Neural cell (in vitro differentiated cells): ENCODE data around the gene SPAG16. TPM values are rescaled to one million over a fixed set of nuclear protein-coding genes. Genes with fewer than 3 reads are reported as not detected.

Experiments
- H2AFZ ChIP-seq: fragments of 200-600, 300-800 bp; sonication (generic), shearing (Covaris generic); 2 replicates; pipeline ENCODE4 v1.6.0; 2014; ENCODE audit warnings: low read depth, mild to moderate bottlenecking, antibody characterized with exemption, low read length, moderate library complexity
- H3F3A ChIP-seq: fragments of 200-600 bp; shearing (Covaris generic); 2 replicates; pipeline ENCODE4 v1.6.1; 2016; ENCODE audit warnings: mild to moderate bottlenecking, moderate library complexity, mixed read lengths, antibody characterized with exemption, low read length; ENCODE audit not compliant: insufficient read depth, poor library complexity, severe bottlenecking
- H3K27ac ChIP-seq: fragments of 200-600, 300-800 bp; sonication (generic), shearing (Covaris generic); 2 replicates; pipeline ENCODE4 v1.5.1; 2014; ENCODE audit warnings: mild to moderate bottlenecking, low read length, moderate library complexity
- H3K27me3 ChIP-seq: fragments of 300-800, 200-600 bp; sonication (generic), shearing (Covaris generic); 2 replicates; pipeline ENCODE4 v1.6.0; 2014; ENCODE audit warnings: mild to moderate bottlenecking, low read depth, low read length, moderate library complexity; ENCODE audit not compliant: insufficient read depth
- H3K36me3 ChIP-seq: fragments of 300-800, 200-600 bp; sonication (generic), shearing (Covaris generic); 2 replicates; pipeline ENCODE4 v1.5.1; 2014; ENCODE audit warnings: mild to moderate bottlenecking, antibody characterized with exemption, low read length, moderate library complexity; ENCODE audit not compliant: insufficient read depth
- H3K4me2 ChIP-seq: fragments of 300-800, 200-600 bp; sonication (generic), shearing (Covaris generic); 2 replicates; pipeline ENCODE4 v1.6.0; 2014; ENCODE audit warnings: mild to moderate bottlenecking, low read length
- H3K4me3 ChIP-seq: fragments of 300-800, 200-600 bp; sonication (generic), shearing (Covaris generic); 2 replicates; pipeline ENCODE4 v1.5.1; 2014; ENCODE audit warnings: mild to moderate bottlenecking, low read length, moderate library complexity
- H3K79me2 ChIP-seq: fragments of 200-600 bp; shearing (Covaris generic); replicated peaks from 2 replicates; pipeline ENCODE4 v1.6.0; 2014; ENCODE audit warnings: mild to moderate bottlenecking, low read length, moderate library complexity; ENCODE audit not compliant: insufficient read depth
- H3K9ac ChIP-seq: fragments of 300-800, 200-600 bp; sonication (generic), shearing (Covaris generic); 2 replicates; pipeline ENCODE4 v1.6.1; 2016; ENCODE audit warnings: mild to moderate bottlenecking, low read length, mixed read lengths
- H3K9me2 ChIP-seq: fragments of 200-600 bp; shearing (Covaris generic); 2 replicates; pipeline ENCODE4 v1.6.1; 2016; ENCODE audit warnings: mild to moderate bottlenecking, low read length, mixed read lengths; ENCODE audit not compliant: insufficient read depth
- H3K9me3 ChIP-seq: fragments of 200-600, 300-800 bp; sonication (generic), shearing (Covaris generic); 2 replicates; pipeline ENCODE4 v1.6.1; 2016; ENCODE audit warnings: mild to moderate bottlenecking, mixed run types, low read length, moderate library complexity, mixed read lengths
- H4K20me1 ChIP-seq: fragments of 200-600 bp; shearing (Covaris generic); 2 replicates; pipeline ENCODE4 v1.6.1; 2016; ENCODE audit warnings: mild to moderate bottlenecking, mixed run types; ENCODE audit not compliant: insufficient read depth
- CTCF ChIP-seq: fragments of 450-650 bp; IDR thresholded peaks from 2 replicates; pipeline ENCODE4 v1.5.1; 2014; ENCODE audit warnings: antibody characterized with exemption, mild to moderate bottlenecking, moderate library complexity; ENCODE audit not compliant: poor library complexity, severe bottlenecking
- EP300 ChIP-seq: fragments of 450-650 bp; conservative IDR thresholded peaks from 2 replicates; pipeline ENCODE4 v1.6.1; 2014; ENCODE audit warnings: antibody characterized with exemption, mild to moderate bottlenecking, moderate library complexity; ENCODE audit not compliant: poor library complexity, severe bottlenecking
- EZH2 ChIP-seq: fragments of 200-600, 300-800 bp; shearing (Covaris generic), sonication (generic); IDR thresholded peaks from 2 replicates; pipeline ENCODE4 v1.6.1; 2014; ENCODE audit warnings: antibody characterized with exemption, low read length, borderline replicate concordance, mild to moderate bottlenecking; ENCODE audit not compliant: insufficient read depth, poor library complexity, severe bottlenecking
- MXI1 ChIP-seq: fragments of 450-650 bp; conservative IDR thresholded peaks from 2 replicates; pipeline ENCODE4 v1.6.1; 2014; ENCODE audit warnings: antibody characterized with exemption, mild to moderate bottlenecking; ENCODE audit not compliant: poor library complexity, severe bottlenecking
- POLR2AphosphoS5 ChIP-seq: IDR thresholded peaks from 2 replicates; pipeline ENCODE4 v1.6.1; 2012
- RAD21 ChIP-seq: fragments of 450-650 bp; conservative IDR thresholded peaks from 2 replicates; pipeline ENCODE4 v1.6.1; 2014; ENCODE audit warnings: antibody characterized with exemption, mild to moderate bottlenecking, moderate library complexity
- REST ChIP-seq: IDR thresholded peaks from 2 replicates; pipeline ENCODE4 v1.6.1; 2012; ENCODE audit warnings: borderline replicate concordance
- SMC3 ChIP-seq: fragments of 450-650 bp; conservative IDR thresholded peaks from 2 replicates; pipeline ENCODE4 v1.6.1; 2014; ENCODE audit warnings: antibody characterized with exemption, mild to moderate bottlenecking, moderate library complexity; ENCODE audit not compliant: poor library complexity
- TAF1 ChIP-seq: IDR thresholded peaks from 2 replicates; pipeline ENCODE4 v1.6.1; 2012; ENCODE audit warnings: low read depth
- polyA plus RNA-seq: library from polyadenylated mRNA; depleted of rRNA; stranded (reverse); fragments of >200 nt; gene quantifications from 2 replicates; pipeline ENCODE4 v1.2.3, GENCODE V29; 2014

SPAG16 gene
- polyA plus RNA-seq, 1 donor from 2014 or later: 75.4 TPM

- H3K4me2 ChIP-seq: no peak overlapping the region
- H2AFZ ChIP-seq: no peak overlapping the region
- H3K79me2 ChIP-seq: no peaks in the 10 kb centered on the region
- H3K9ac ChIP-seq: no peak overlapping the region
- no peaks in the 10 kb centered on the region for H4K20me1 ChIP-seq
- H3K27me3 ChIP-seq: no peaks in the 10 kb centered on the region
- no peaks in the 10 kb centered on the region for H3F3A ChIP-seq
- H3K27ac ChIP-seq: no peak overlapping the region
- TF ChIP-seq EP300: no peak
- no peaks in the 10 kb centered on the region for H3K9me3 ChIP-seq
- no peak overlapping the region for H3K4me3 ChIP-seq
- no peaks in the 10 kb centered on the region for H3K9me2 ChIP-seq
- no peaks in the 10 kb centered on the region for H3K36me3 ChIP-seq
Measured at GRCh38 chr2:214265991-214266489, 981.8 kb downstream of the SPAG16 start.

- Histone ChIP-seq H3K27me3 (no peaks in the 10 kb centered on the region), H3F3A (no peaks in the 10 kb centered on the region), H3K36me3 (no peaks in the 10 kb centered on the region), H3K27ac (no peak overlapping the region), H4K20me1 (no peaks in the 10 kb centered on the region), H3K9ac (no peak overlapping the region), H3K79me2 (no peaks in the 10 kb centered on the region), H3K9me2 (no peaks in the 10 kb centered on the region), H3K4me2 (no peak overlapping the region), H3K4me3 (no peak overlapping the region), H3K9me3 (no peaks in the 10 kb centered on the region), H2AFZ (no peak overlapping the region)
- TF ChIP-seq EZH2: no peak
- no peak for TF ChIP-seq CTCF
Measured at GRCh38 chr2:214277880-214278279, 993.6 kb downstream of the SPAG16 start.

GRCh38 chr2:214286011-214286410, 1001.7 kb downstream of the SPAG16 start:
- Histone ChIP-seq H3K36me3 (no peaks in the 10 kb centered on the region), H3K27ac (no peak overlapping the region), H4K20me1 (no peaks in the 10 kb centered on the region), H3K9ac (no peak overlapping the region), H3K9me2 (no peaks in the 10 kb centered on the region), H3K79me2 (no peaks in the 10 kb centered on the region), H3K4me3 (no peak overlapping the region), H3K27me3 (no peaks in the 10 kb centered on the region), H3K9me3 (no peaks in the 10 kb centered on the region), H3F3A (no peaks in the 10 kb centered on the region), H2AFZ (no peak overlapping the region), H3K4me2 (no peak overlapping the region)
- TF ChIP-seq SMC3 (no peak), TAF1 (no peak), MXI1 (no peak), RAD21 (no peak)

GRCh38 chr2:214293593-214293992, 1009.3 kb downstream of the SPAG16 start:
- Histone ChIP-seq H4K20me1 (no peaks in the 10 kb centered on the region), H3K79me2 (no peaks in the 10 kb centered on the region), H2AFZ (no peak overlapping the region), H3K36me3 (no peaks in the 10 kb centered on the region), H3K9ac (no peak overlapping the region), H3K9me3 (peaks cover 7% of the 10 kb centered on the region), H3K27me3 (no peaks in the 10 kb centered on the region), H3F3A (no peaks in the 10 kb centered on the region), H3K4me2 (no peak overlapping the region), H3K4me3 (no peak overlapping the region), H3K9me2 (no peaks in the 10 kb centered on the region), H3K27ac (no peak overlapping the region)
- no peak for TF ChIP-seq SMC3
- TF ChIP-seq REST: no peak
- no peak for TF ChIP-seq EZH2
- TF ChIP-seq EP300: no peak
- no peak for TF ChIP-seq POLR2AphosphoS5
- no peak for TF ChIP-seq MXI1
- TF ChIP-seq RAD21: no peak
